GM18526 (cell line): ENCODE measurements around the gene GRAP.

Source experiments
- POLR2A ChIP-seq: IDR thresholded peaks from 3 replicates; pipeline ENCODE4 v1.6.1; 2011; ENCODE audit not compliant: insufficient read length; ENCODE audit errors: extremely low read depth

Gene GRAP

GRCh38 chr17:19002805-19003542 lies 43.8 kb downstream of the GRAP start:
- no peak for TF ChIP-seq POLR2A

GRCh38 chr17:19001907-19002590 lies 44.7 kb downstream of the GRAP start:
- TF ChIP-seq POLR2A, result no peak

- TF ChIP-seq POLR2A, result no peak
Measured at GRCh38 chr17:19000531-19001325, 46.0 kb downstream of the GRAP start.

GRCh38 chr17:18999911-19000310 lies 46.8 kb downstream of the GRAP start:
- no peak for TF ChIP-seq POLR2A

- no peak for TF ChIP-seq POLR2A
Measured at GRCh38 chr17:18999394-18999793, 47.4 kb downstream of the GRAP start.

- TF ChIP-seq POLR2A, result no peak
Measured at GRCh38 chr17:18997650-18998196, 49.0 kb downstream of the GRAP start.

GRCh38 chr17:18996458-18996857 lies 50.3 kb downstream of the GRAP start:
- no peak for TF ChIP-seq POLR2A

GRCh38 chr17:18995220-18995619 lies 51.5 kb downstream of the GRAP start:
- no peak for TF ChIP-seq POLR2A

- TF ChIP-seq POLR2A, result no peak
Measured at GRCh38 chr17:18994631-18995030, 52.1 kb downstream of the GRAP start.

GRCh38 chr17:18993905-18994526 lies 52.7 kb downstream of the GRAP start:
- no peak for TF ChIP-seq POLR2A

- TF ChIP-seq POLR2A, result no peak
Measured at GRCh38 chr17:18992454-18993130, 54.2 kb downstream of the GRAP start.

- no peak for TF ChIP-seq POLR2A
Measured at GRCh38 chr17:18991531-18992315, 55.0 kb downstream of the GRAP start.

- TF ChIP-seq POLR2A, result no peak
Measured at GRCh38 chr17:18990331-18990730, 56.4 kb downstream of the GRAP start.
